Activated CD8-positive, alpha-beta memory T cell treated with anti-CD3 and anti-CD28 coated beads for 36 hours (primary cell): Measurements from ENCODE around the gene EIF3B. TPM values are rescaled to one million over a fixed set of nuclear protein-coding genes. Genes with fewer than 3 reads are reported as not detected.

ENCODE experiments used
- CTCF ChIA-PET: fragments of 350-600 bp; sonication (Branson Sonifier 250); formaldehyde crosslinking; loops from one replicate; lab custom pipeline; 2021; ENCODE audit warnings: antibody characterized with exemption; lab: Charles Lee
- POLR2A ChIA-PET: fragments of 350-600 bp; sonication (Branson Sonifier 250); formaldehyde crosslinking; loops from one replicate; lab custom pipeline; 2021; ENCODE audit warnings: antibody characterized with exemption; lab: Charles Lee
- total RNA-seq, 2 experiments: library from RNA; stranded (reverse); gene quantifications; one replicate each; pipeline ENCODE4 v1.2.3, GENCODE V29; 2021

EIF3B gene
- total RNA-seq, 2 experiments from 2014 or later, result 297 to 298 TPM

DNA sequence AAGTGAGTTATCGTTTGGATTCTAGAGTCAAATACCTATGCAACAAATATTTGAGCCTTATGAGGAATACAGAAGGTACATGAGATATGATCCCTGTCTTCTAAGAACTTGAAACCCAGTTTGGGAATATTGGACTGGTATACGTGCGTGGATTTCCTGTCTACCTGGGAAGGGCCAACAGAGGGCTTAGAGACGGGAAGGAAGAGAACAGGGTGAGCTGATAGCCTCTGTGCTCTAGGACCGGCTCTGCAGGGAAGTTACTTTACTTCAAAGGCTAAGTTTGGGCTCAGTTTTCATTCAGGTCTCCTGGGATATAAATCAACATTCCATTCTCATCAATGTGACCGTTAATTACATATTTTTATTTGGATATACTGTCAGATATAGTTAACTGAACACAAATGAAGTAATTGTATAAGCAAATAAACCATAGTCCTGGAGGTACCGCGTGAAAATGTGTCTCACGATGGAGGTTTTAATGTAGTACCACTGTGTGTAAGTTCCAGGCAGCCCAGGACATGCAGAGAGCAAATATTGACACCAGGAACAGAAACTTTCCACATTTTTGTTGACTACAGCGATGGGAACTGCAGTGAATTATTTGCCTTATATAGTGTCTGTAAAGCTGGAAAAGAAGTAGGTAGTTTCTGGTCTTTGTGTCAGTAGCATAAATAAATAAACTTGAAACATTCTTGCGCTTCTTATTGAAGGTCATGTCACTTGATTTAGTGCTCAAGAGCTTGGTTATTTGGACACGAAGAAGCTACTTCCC lies 57.4 kb downstream of the EIF3B start:
- ChIA-PET CTCF (interaction anchor here (1.3 to 1.4 kb wide), 2 partner anchors 15 to 39 kb away, joined by 3 to 4 read pairs; no protein-coding TSS in a partner anchor), POLR2A (interaction anchor here (0.6 kb wide), 1 partner anchor 876 kb away, joined by 3 read pairs; no protein-coding TSS in a partner anchor)

DNA sequence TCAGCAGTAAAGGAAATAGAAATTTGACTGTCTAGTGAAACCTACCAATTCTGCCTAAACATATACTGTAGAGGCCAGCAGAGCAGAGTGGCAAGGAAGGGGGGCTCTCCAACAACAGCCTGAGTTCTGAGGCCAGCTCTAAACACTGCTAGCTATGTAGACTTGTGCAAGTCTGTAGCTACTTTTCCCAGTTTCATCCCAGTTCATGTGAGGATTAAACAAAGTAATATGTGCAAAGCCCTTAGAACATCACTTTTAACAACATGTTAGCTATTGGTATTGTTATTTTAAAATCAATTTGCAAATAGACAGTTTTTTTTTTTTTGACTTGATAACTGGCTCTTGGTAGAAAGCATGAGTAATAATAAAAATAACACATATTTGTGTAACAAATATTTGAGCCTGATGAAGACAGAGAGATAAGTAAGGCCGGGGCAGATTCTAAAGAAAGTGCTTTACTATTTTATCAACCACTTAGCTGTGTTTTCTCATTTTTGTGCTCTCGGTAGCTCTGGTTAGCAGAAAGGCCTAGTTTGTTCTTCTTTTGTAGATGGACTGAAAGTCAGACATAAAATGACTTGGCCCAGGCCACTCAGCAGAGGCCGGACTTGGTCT lies 58.1 kb downstream of the EIF3B start:
- CTCF ChIA-PET, result interaction anchor here (0.5 to 1.4 kb wide), 3 partner anchors 8 to 39 kb away, joined by 3 to 4 read pairs (median 3); no protein-coding TSS in a partner anchor

DNA sequence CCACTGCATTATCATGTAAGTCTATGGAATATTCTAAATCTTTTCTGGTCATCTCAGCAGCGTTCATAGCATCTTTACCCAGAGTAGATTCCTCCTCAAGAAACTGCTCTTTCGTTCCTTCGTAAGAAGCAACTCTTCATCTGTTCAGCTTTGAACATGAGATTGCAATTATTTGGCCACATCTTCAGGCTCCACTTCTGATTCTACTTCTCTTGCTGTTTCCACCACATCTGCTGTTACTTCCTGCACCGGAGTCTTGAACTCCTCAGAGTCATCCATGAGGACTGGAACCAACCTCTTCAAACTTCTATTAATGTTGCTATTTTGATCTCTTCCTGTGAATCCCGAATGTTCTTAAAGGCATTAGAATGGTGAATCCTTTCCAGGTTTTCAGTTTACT lies 61.4 kb downstream of the EIF3B start:
- CTCF ChIA-PET, result no interaction called here
- POLR2A ChIA-PET, result no interaction called here

More for the DNA sequence above, 58.1 kb downstream of the EIF3B start:
- POLR2A ChIA-PET, result interaction anchor here (0.6 kb wide), 1 partner anchor 876 kb away, joined by 3 read pairs; no protein-coding TSS in a partner anchor

DNA sequence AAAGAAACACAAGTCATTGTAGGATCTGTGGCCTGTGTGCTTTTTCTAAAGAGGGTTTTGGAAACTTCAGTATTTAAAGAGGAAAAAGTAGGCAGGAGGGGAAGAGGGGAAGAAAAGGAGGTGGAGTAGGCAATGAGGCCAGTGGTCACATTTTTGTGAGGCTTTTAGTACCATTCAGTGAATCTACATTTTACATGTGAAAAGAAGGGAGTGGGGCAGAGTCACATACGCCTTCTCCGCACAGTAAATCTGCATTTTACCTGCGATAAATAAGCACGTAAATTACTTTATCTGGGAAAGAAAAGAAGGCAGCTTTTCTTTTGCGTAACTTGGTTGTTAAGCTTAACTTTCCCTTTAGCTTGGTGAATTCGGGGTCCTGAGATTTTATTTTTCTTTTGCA lies 62.0 kb downstream of the EIF3B start:
- ChIA-PET POLR2A (interaction anchor here (0.6 kb wide), 1 partner anchor 247 kb away, joined by 4 read pairs; no protein-coding TSS in a partner anchor), CTCF (interaction anchor here (1.4 kb wide), 1 partner anchor 15 kb away, joined by 3 read pairs; no protein-coding TSS in a partner anchor)

DNA sequence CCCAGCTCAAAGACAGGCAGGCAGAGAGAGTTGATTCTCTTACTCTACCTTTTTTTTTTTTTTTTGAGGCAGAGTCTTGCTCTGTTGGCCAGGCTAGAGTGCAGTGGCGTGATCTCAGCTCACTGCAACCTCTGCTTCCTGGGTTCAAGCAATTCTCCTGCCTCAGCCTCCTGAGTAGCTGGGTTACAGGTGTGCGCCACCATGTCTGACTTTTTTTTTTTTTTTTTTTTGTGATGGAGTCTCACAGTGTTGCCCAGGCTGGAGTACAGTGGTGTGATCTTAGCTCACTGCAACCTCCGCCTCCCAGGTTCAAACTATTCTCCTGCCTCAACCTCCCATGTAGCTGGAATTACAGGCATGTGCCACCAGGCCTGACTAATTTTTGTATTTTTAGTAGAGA lies 62.6 kb downstream of the EIF3B start:
- ChIA-PET CTCF (interaction anchor here (0.7 to 1.8 kb wide), 3 partner anchors 11 to 62 kb away, joined by 3 to 7 read pairs (median 4); no protein-coding TSS in a partner anchor), POLR2A (interaction anchor here (0.6 to 1.8 kb wide), 2 partner anchors 11 to 248 kb away, joined by 4 to 5 read pairs; no protein-coding TSS in a partner anchor)

DNA sequence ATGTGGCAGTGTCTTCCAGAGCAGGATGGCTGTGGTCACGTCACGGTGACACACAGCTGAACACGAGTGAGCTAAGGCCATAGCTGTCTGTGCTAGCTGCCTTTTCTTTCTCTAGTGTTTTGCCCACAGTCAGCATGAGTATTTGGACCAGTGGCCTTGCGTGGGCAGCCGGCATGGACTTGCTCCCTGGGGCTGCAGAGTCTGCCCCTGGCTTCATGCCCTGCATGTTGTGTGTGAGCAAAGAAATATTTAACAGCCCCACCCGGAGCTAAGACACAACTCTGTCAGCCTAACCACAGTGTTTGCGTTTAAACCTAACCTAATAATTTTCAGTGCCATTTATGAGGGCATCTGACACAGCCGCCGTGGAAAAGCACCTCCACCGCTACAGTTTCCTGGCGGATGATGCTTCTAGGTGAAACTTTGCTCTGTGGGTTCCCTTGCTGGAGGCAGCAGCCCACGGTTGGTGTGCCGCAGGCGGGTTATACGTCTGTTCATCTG lies 63.4 kb downstream of the EIF3B start:
- POLR2A ChIA-PET, result interaction anchor here (1.8 kb wide), 1 partner anchor 12 kb away, joined by 5 read pairs; no protein-coding TSS in a partner anchor

DNA sequence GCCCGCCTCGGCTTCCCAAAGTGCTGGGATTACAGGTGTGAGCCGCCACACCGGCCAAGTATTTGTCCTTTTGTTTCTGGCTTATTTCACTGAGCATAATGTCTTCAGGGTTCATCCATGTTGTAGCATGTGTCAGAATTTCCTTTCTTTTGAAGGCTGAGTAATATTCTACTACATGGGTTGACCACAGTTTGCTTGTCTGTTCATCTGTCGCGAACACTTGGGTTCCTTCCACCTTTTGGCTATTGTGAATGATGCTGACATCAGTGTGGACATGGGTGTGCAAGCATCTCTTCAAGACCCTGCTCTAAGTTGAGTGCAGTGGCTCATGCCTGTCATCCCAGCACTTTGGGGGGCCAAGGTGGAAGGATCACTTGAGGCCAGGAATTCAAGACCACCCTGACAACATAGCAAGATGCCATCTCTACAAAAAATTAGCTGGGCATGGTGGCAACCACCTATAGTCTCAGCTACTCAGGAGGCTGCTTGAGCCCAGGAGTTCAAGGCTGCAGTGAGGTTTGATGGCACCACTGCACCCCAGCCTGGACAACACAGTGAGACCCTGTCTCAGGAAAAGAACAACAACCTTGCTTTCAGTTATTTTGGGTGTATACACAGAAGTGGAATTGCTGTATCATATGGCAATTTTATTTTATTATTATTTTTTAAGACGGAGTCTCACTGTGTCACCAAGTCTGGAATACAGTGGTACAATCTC lies 65.7 kb downstream of the EIF3B start:
- ChIA-PET POLR2A (interaction anchor here (0.6 to 0.7 kb wide), 2 partner anchors 10 to 645 kb away, joined by 4 to 7 read pairs; no protein-coding TSS in a partner anchor), CTCF (interaction anchor here (0.7 to 2.3 kb wide), 4 partner anchors 7 to 185 kb away, joined by 3 to 7 read pairs (median 4); no protein-coding TSS in a partner anchor)

More for the DNA sequence above, 63.4 kb downstream of the EIF3B start:
- CTCF ChIA-PET, result interaction anchor here (0.9 to 1.8 kb wide), 3 partner anchors 11 to 13 kb away, joined by 3 to 7 read pairs (median 3); no protein-coding TSS in a partner anchor

DNA sequence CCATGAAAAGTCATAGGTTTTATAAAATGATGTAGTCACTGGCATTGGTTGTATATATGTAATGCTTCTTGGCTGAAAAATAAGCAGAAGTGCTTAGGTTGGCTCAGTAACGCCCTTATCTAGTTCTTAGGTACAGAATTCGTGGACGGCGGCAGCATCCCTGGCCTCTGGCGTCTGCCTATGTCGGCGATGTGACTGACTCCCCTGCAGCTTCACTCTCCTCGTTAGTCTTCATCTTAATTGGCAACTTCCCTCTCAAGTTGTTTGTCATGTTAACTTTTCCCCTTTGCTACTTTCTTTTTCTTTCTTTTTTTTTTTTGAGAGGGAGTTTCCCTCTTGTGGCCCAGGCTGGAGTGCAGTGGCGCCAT lies 67.3 kb downstream of the EIF3B start:
- ChIA-PET CTCF (interaction anchor here (0.5 to 2.3 kb wide), 5 partner anchors 9 to 374 kb away, joined by 3 to 7 read pairs (median 4); no protein-coding TSS in a partner anchor), POLR2A (no interaction called here)

DNA sequence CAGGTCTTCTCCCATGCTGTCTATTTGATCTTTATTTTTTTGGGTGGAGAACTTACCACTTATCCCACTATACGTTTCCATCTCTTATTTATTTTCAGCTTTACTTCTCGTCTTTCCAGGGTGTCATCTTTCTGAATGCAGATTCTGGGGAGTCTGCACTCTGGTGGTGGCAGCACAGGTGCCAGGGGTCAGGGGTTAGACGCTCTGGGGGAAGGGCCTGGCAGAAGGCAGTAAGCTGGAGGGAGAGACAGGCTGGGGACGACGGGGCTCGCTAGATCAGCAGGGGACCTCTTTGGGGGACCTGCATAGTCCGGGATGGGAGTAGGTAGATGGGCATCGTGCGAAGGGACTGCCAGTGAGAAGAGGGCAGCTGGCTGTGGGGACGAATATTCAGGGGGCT lies 71.1 kb downstream of the EIF3B start:
- POLR2A ChIA-PET, result no interaction called here
- CTCF ChIA-PET, result interaction anchor here (2.0 kb wide), 1 partner anchor 25 kb away, joined by 6 read pairs; no protein-coding TSS in a partner anchor

Other genes starting within 250 kb of the EIF3B start
- gene MAD1L1, start 121.9 kb upstream of the EIF3B start, total RNA-seq, result 10 to 100 TPM; 39.4 to 40.8 TPM
- 10 to 100 TPM; 49.1 to 53.5 TPM for gene MRM2, start 112.6 kb upstream of the EIF3B start, total RNA-seq
- gene NUDT1, start 112.6 kb upstream of the EIF3B start, total RNA-seq, result 10 to 100 TPM; 85.5 to 86.8 TPM
- 10 to 100 TPM; 47.6 to 49.6 TPM for gene SNX8, start 40.4 kb upstream of the EIF3B start, total RNA-seq
- 1 to 10 TPM; 5.7 to 6.3 TPM for gene CHST12, start 48.8 kb downstream of the EIF3B start, total RNA-seq
- not detected for gene GRIFIN, start 121.6 kb downstream of the EIF3B start, total RNA-seq
- gene LFNG, start 164.9 kb downstream of the EIF3B start, total RNA-seq, result 10 to 100 TPM; 22.4 to 24.2 TPM
- gene BRAT1, start 200.7 kb downstream of the EIF3B start, total RNA-seq, result 10 to 100 TPM; 37.3 to 39.1 TPM
- 10 to 100 TPM; 10.3 to 11.2 TPM for gene IQCE, start 204.2 kb downstream of the EIF3B start, total RNA-seq